CD4-positive, alpha-beta T cell (primary cell): ENCODE measurements around the gene TMEM258. TPM values are rescaled to one million over a fixed set of nuclear protein-coding genes. Genes with fewer than 3 reads are reported as not detected.

Experiments used
- ATAC-seq: fragments of 200-7000 bp; cut with Tn5 transposase; one replicate; pipeline ENCODE4 v1.10.0; 2022; ENCODE audit warnings: mild to moderate bottlenecking; ENCODE audit not compliant: poor library complexity
- CTCF ChIA-PET: fragments of 350-600 bp; sonication (Branson Sonifier 250); formaldehyde crosslinking; loops from one replicate; lab custom pipeline; 2021; ENCODE audit warnings: antibody characterized with exemption, inconsistent platforms; lab: Charles Lee
- POLR2A ChIA-PET: fragments of 350-600 bp; sonication (Branson Sonifier 250); formaldehyde crosslinking; loops from one replicate; lab custom pipeline; 2021; ENCODE audit warnings: antibody characterized with exemption, inconsistent platforms; lab: Charles Lee
- DNase-seq, 14 experiments: peaks; one replicate each; pipeline ENCODE4 v3.0.0-alpha.2; 2013 to 2020; ENCODE audit warnings: mixed read lengths in 2 of 14
- H3K27ac ChIP-seq, 2 donors: one replicate each; pipeline versions ENCODE4 v1.5.1 to v1.7.0; 2013; ENCODE audit warnings: low read length in 2 of 2, low read depth in 1 of 2, mild to moderate bottlenecking in 1 of 2
- H3K27me3 ChIP-seq, 2 experiments: 1 replicate in 1 of 2; 2 replicates in 1 of 2; pipeline versions ENCODE4 v1.6.1 to v1.7.0; 2013; ENCODE audit warnings: low read length in 2 of 2, control low read depth in 1 of 2, mild to moderate bottlenecking in 1 of 2, moderate library complexity in 1 of 2; ENCODE audit not compliant: insufficient read depth in 2 of 2, control insufficient read depth in 1 of 2
- H3K36me3 ChIP-seq: one replicate; pipeline ENCODE4 v1.6.1; 2013; ENCODE audit warnings: low read length, control low read depth; ENCODE audit not compliant: insufficient read depth
- H3K4me1 ChIP-seq: one replicate; pipeline ENCODE4 v1.6.1; 2013; ENCODE audit warnings: low read length, control low read depth; ENCODE audit not compliant: insufficient read depth
- H3K4me3 ChIP-seq: one replicate; pipeline ENCODE4 v1.5.1; 2013; ENCODE audit warnings: mild to moderate bottlenecking, low read length, moderate library complexity
- H3K9me3 ChIP-seq, 2 experiments: 1 replicate in 1 of 2; 2 replicates in 1 of 2; pipeline versions ENCODE4 v1.6.1 to v1.7.0; 2013; ENCODE audit warnings: low read length in 2 of 2, mild to moderate bottlenecking in 2 of 2, control low read depth in 1 of 2, moderate library complexity in 1 of 2; ENCODE audit not compliant: control insufficient read depth in 1 of 2, insufficient read depth in 1 of 2
- H3K27ac Mint-ChIP-seq: one replicate; pipeline ENCODE4 v1.8.0; 2020; ENCODE audit warnings: mixed read lengths
- H3K27me3 Mint-ChIP-seq: one replicate; pipeline ENCODE4 v1.8.0; 2021; ENCODE audit warnings: mixed read lengths
- H3K36me3 Mint-ChIP-seq: one replicate; pipeline ENCODE4 v1.8.0; 2021; ENCODE audit warnings: low read depth, mixed read lengths
- H3K4me1 Mint-ChIP-seq: one replicate; pipeline ENCODE4 v1.8.0; 2021; ENCODE audit warnings: low read depth, mixed read lengths
- H3K4me3 Mint-ChIP-seq: one replicate; pipeline ENCODE4 v1.8.0; 2020; ENCODE audit warnings: mild to moderate bottlenecking, mixed read lengths
- H3K9me3 Mint-ChIP-seq: one replicate; pipeline ENCODE4 v1.8.0; 2020; ENCODE audit warnings: mixed read lengths
- intact Hi-C, 2 experiments: fragments of 100-400 bp; cut with DNase I in 1 of 2; cut with micrococcal nuclease in 1 of 2; formaldehyde crosslinking; loops; one replicate each; pipeline versions ENCODE4 v1.15.1 to v1.9.0; 2023 to 2025; cut with DNase I, micrococcal nuclease
- total RNA-seq, 174 experiments: library from RNA in 2 of 174; stranded (reverse) in 2 of 174; gene quantifications; one replicate each; pipeline ENCODE4 v1.2.3 and lab custom pipeline; 2021 to 2026
- TF ChIP-seq, protein P1 (sequence below): fragments of 200-600 bp; IDR thresholded peaks from one replicate; pipeline ENCODE4 v1.8.0; 2022; ENCODE audit warnings: antibody characterized with exemption, mild to moderate bottlenecking

Gene TMEM258
- total RNA-seq, 2 experiments from 2014 or later: 55.2 to 56.0 TPM

DNA sequence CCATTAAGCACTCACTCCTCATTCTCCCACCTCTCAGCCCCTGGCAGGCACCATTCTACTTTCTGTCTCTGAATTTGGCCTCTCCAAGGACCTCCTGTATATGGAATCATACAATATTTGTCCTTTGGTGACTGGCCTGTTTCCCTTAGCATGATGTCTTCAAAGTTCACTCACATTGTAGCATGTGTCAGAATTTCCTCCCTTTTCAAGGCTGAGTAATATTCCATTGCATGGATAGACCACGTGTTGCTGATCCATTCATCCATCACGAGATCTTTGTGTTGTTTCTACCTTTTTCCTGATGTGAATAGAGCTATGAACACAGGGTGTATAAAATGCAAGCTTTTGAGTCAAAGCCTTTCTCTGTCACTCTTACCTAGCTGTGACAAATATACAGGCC lies 47.3 kb upstream of the TMEM258 start:
- peaks cover 4% of the 10 kb centered on the region for H3K4me1 Mint-ChIP-seq
- POLR2A ChIA-PET: no interaction called here
- intact Hi-C loops: no loop called here
- no peaks in the 10 kb centered on the region for H3K27me3 ChIP-seq
- peaks cover 0 to 4% of the 10 kb centered on the region in 2 experiments for H3K9me3 ChIP-seq
- H3K36me3 ChIP-seq: no peaks in the 10 kb centered on the region
- no peak overlapping the region for H3K4me3 Mint-ChIP-seq
- no peak for DNase-seq
- H3K27me3 Mint-ChIP-seq: no peaks in the 10 kb centered on the region
- TF ChIP-seq, protein P1, sequence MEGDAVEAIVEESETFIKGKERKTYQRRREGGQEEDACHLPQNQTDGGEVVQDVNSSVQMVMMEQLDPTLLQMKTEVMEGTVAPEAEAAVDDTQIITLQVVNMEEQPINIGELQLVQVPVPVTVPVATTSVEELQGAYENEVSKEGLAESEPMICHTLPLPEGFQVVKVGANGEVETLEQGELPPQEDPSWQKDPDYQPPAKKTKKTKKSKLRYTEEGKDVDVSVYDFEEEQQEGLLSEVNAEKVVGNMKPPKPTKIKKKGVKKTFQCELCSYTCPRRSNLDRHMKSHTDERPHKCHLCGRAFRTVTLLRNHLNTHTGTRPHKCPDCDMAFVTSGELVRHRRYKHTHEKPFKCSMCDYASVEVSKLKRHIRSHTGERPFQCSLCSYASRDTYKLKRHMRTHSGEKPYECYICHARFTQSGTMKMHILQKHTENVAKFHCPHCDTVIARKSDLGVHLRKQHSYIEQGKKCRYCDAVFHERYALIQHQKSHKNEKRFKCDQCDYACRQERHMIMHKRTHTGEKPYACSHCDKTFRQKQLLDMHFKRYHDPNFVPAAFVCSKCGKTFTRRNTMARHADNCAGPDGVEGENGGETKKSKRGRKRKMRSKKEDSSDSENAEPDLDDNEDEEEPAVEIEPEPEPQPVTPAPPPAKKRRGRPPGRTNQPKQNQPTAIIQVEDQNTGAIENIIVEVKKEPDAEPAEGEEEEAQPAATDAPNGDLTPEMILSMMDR: no peak
- peaks cover 6% of the 10 kb centered on the region for H3K4me1 ChIP-seq
- H3K27ac ChIP-seq: no peak overlapping the region
- no peak overlapping the region for H3K27ac Mint-ChIP-seq
- CTCF ChIA-PET: no interaction called here
- no peaks in the 10 kb centered on the region for H3K36me3 Mint-ChIP-seq
- H3K4me3 ChIP-seq: no peak overlapping the region
- no peak for ATAC-seq
- H3K9me3 Mint-ChIP-seq: no peaks in the 10 kb centered on the region

DNA sequence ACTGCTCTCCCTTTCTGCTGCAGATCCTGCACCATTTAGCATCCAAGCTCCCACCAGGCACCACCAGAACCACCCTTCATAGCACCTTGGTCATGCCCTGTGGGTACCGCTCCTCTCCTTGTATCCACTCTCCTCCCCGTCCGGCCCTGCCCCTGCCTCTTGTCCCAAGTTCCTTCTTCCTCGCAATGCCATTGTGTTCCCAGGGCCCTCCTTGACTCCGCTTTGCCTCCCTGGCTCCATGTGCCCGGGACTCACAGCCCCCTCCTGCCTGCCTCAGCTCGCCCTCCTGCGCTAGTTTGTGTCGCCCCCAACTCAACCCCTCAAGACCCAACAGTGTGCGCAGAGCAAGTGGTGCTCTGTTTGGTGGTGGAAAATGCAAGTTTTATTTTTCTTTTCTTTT lies 46.5 kb upstream of the TMEM258 start:
- Histone ChIP-seq H3K9me3 (peaks cover 0 to 4% of the 10 kb centered on the region in 2 experiments), H3K4me3 (no peak overlapping the region), H3K36me3 (no peaks in the 10 kb centered on the region), H3K27me3 (no peaks in the 10 kb centered on the region), H3K27ac (no peak overlapping the region), H3K4me1 (peaks cover 14% of the 10 kb centered on the region)
- ChIA-PET POLR2A (no interaction called here), CTCF (no interaction called here)
- Mint-ChIP-seq H3K4me3 (no peak overlapping the region), H3K9me3 (no peaks in the 10 kb centered on the region), H3K27ac (no peak overlapping the region), H3K36me3 (no peaks in the 10 kb centered on the region), H3K27me3 (peaks cover under 1% of the 10 kb centered on the region), H3K4me1 (peaks cover 13% of the 10 kb centered on the region)
- TF ChIP-seq, protein P1: no peak
- no peak for DNase-seq
- ATAC-seq: no peak
- intact Hi-C loops: no loop called here

DNA sequence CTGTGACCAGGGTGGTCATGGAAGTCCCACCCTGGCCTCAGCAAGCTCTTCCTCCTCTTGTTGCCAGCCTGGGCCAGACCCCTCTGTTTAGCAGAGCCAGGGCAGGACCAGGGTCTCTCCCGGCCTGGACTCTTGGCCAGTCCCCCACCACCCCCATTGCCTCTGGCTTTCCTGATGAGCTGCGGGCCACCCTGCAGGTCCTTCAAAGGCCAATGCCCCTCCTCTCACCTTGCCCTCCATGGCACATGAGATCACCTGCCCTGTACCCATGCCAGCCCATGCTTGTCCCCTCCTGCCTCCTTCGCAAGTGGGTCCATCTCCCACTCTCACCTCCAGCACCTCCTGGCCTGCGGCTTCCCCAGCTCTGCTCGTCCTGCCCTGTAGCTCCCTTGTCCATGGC lies 46.1 kb upstream of the TMEM258 start:
- Histone ChIP-seq H3K36me3 (no peaks in the 10 kb centered on the region), H3K27me3 (no peaks in the 10 kb centered on the region), H3K4me1 (peaks cover 17% of the 10 kb centered on the region), H3K27ac (no peak overlapping the region), H3K9me3 (peaks cover 0 to 4% of the 10 kb centered on the region in 2 experiments), H3K4me3 (no peak overlapping the region)
- Mint-ChIP-seq H3K27ac (no peak overlapping the region), H3K4me1 (peaks cover 17% of the 10 kb centered on the region), H3K9me3 (no peaks in the 10 kb centered on the region), H3K36me3 (no peaks in the 10 kb centered on the region), H3K27me3 (peaks cover 5% of the 10 kb centered on the region), H3K4me3 (no peak overlapping the region)
- POLR2A ChIA-PET: no interaction called here
- DNase-seq: no peak
- no peak for ATAC-seq
- TF ChIP-seq, protein P1: no peak
- CTCF ChIA-PET: no interaction called here
- intact Hi-C loops: no loop called here
